ENCODE results near the gene ABHD5. TPM values are rescaled to one million over a fixed set of nuclear protein-coding genes. Genes with fewer than 3 reads are reported as not detected.

The ABHD5 gene
- total and polyA plus RNA-seq, 2 of the 13 experiments (the other 11 are each of a cell fraction or from before 2014, with no cell fraction given) = 4.5 to 13.3 TPM

GRCh38 chr3:43691120-43691995 is 620 bp downstream of the ABHD5 start (continued):
- TF ChIP-seq RERE (CRISPR knock-in tag; IDR thresholded peaks at IDR 0.05; ENCODE audit: low read depth) (no peak), KDM1A (CRISPR knock-in tag; IDR thresholded peaks at IDR 0.05) (no peak), NPAS2 (CRISPR knock-in tag; IDR thresholded peaks at IDR 0.05; ENCODE audit: borderline replicate concordance) (no peak), ZNF382 (CRISPR knock-in tag; IDR thresholded peaks at IDR 0.05; ENCODE audit: borderline replicate concordance) (no peak), RNF219 (CRISPR knock-in tag; IDR thresholded peaks at IDR 0.05) (no peak), ZNF335 (CRISPR knock-in tag; IDR thresholded peaks at IDR 0.05) (no peak), TFAP4 (IDR thresholded peaks at IDR 0.05; ENCODE audit: borderline replicate concordance, low read depth) (no peak), HHEX (CRISPR knock-in tag; IDR thresholded peaks at IDR 0.05) (no peak), ZNF737 (CRISPR knock-in tag; IDR thresholded peaks at IDR 0.05; ENCODE audit: borderline replicate concordance) (no peak), YEATS2 (CRISPR knock-in tag; IDR thresholded peaks at IDR 0.05; ENCODE audit: borderline replicate concordance) (no peak), ZNF235 (CRISPR knock-in tag; IDR thresholded peaks at IDR 0.05; ENCODE audit: borderline replicate concordance) (no peak)

Measured in HepG2 (cell line).